SIG-M5 (cell line): ENCODE results near the gene SMIM20.
A peak's percentile ranks its signal among the peaks of the same experiment; 100 is the strongest.
"Not testable (repeated sequence)": the region's sequence is repeated elsewhere in the genome, so short reads cannot be mapped to it uniquely, and the experiment has no call there.

Source experiments
- DNase-seq: peaks from one replicate; lab custom pipeline; 2025; lab: John Stamatoyannopoulos, UW

Gene SMIM20

GRCh38 chr4:25913851-25914669 is at the start of gene SMIM20:
Gene SMIM20 (plus strand): TSS chr4:25914220. CDS start chr4:25914314, 94 bp downstream.
- peak; percentile 16 for DNase-seq

GRCh38 chr4:25865586-25865985 is 48.4 kb upstream of the SMIM20 start:
- DNase-seq, result no peak

- DNase-seq, result not testable (repeated sequence)
These were observed 47.6 kb upstream of the SMIM20 start for GRCh38 chr4:25866401-25866800.

GRCh38 chr4:25867781-25868294 is 46.2 kb upstream of the SMIM20 start:
- no peak for DNase-seq

DNA sequence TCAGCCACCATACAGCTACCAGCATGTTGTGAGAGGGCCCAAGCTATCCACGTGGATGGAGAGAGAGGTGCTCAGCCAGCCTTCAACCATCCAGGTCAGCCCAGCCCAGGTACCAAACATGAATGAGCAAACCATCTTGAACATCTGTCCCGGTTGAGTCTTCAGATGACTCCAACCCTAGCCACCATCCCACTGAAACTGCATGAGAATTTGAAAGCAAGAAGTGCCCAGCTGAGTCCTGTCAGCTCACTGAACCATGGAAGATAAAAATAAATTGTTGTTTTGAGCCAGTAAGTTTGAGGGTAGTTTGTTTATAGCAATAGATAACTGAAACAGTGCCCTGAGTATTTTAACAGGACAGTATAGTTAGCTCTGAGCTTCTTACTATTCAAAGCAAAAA is 43.9 kb upstream of the SMIM20 start:
- DNase-seq, result no peak

DNA sequence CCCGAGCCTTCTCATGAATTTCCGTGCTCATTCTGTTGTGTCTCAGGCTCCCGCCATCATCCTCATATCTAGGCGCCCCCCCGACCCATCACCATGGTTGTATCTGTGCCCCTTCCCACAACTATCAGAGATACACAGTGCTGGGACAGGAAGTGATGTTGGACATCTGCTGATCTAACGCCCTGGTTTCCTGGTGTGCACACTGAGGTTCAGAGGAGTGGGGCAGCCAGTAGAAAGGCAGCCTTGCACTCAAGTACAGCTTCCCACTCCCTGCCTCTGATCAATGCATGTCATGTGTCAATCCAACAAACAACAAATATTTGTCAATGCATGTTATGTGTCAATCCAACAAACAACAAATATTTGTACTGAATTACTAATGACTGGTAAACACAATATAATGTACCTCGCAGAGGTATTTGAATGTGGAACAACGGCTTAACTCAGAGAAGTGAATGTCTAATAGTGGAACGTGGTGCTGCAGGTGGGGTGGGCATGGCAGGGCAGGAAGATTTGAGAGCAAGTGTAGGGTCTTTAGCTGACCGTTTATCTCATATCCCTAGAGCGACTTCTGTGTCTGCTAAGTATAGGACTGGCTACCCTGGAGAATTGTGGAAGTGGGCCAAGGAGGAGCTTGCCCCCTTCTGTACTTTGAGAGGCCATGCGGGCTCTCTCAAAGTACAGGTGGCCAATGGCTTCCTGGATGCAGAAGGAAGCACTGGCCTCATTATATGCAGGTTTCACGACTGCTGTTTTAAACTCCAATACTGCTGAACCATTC is 41.0 kb upstream of the SMIM20 start:
- DNase-seq, result no peak

- DNase-seq, result no peak
These were observed 40.3 kb upstream of the SMIM20 start for GRCh38 chr4:25873632-25874129.

- DNase-seq, result no peak
These were observed 39.4 kb upstream of the SMIM20 start for GRCh38 chr4:25874655-25875054.

DNA sequence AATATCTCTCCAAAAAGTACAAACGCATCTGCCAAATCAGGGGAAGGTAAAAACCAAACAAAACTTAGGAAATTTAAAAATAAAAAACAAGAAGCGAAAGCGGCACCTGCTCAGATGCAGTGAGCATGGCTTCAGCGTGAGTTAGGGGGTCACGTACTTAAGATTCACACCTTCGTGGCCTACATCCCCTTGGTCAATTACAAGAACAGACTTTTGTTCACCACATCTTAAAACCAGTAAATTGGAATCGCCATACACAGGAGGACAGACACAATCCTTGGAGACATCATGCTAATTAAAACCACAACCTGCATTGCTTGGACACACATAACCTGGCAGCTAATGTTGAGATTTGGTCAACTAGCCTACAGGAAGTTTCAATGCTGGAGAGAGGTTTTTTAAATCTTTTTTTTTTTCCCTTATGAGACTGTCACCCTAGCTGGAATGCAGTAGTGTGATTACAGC is 38.7 kb upstream of the SMIM20 start:
- no peak for DNase-seq

GRCh38 chr4:25878676-25879075 is 35.3 kb upstream of the SMIM20 start:
- DNase-seq, result no peak

DNA sequence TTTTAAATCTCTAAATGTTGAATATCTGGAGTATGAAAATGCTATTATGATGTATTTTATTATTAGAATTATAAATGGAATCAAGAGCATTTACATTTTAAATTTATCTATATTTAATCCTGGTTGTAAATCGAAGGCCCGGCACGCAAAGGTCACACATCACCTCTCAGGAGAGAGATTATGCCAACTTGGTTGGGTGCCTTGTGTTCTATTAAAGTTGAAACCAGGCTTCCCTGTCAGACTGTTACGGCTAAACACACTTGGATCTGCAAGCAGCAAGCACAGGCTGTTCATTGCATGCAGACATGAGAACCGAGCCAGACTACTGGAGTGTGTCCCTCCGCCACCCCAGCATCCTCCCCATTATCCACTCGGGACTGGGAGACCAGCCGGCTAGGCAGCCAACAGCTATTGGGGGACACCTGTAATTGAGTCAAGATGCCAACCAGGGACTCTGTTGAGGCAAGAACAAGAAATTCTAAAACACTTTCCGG is 34.9 kb upstream of the SMIM20 start:
- DNase-seq, result no peak

DNA sequence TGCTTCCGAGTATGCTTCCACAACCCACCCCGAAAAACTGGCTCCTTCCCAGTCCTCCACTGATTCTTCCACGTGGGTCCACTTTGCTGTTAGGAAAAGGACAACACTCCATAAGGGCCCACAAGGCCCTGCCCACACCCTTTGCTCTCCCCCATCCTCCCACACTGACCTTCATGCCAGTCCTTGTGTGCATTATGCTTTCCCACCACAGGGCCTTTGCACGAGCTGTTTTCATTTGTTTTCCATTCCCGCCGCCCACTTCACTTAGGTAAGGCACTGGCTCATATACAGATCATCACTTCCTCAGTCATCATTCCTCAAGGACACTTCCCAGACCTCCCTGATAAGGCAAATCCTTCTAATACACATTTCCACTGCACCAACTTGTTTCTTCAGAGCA is 34.4 kb upstream of the SMIM20 start:
- no peak for DNase-seq

GRCh38 chr4:25879991-25880651 is 33.9 kb upstream of the SMIM20 start:
- peak; percentile 37 for DNase-seq

- peak; percentile 71 for DNase-seq
These were observed 32.8 kb upstream of the SMIM20 start for GRCh38 chr4:25881193-25881592.

DNA sequence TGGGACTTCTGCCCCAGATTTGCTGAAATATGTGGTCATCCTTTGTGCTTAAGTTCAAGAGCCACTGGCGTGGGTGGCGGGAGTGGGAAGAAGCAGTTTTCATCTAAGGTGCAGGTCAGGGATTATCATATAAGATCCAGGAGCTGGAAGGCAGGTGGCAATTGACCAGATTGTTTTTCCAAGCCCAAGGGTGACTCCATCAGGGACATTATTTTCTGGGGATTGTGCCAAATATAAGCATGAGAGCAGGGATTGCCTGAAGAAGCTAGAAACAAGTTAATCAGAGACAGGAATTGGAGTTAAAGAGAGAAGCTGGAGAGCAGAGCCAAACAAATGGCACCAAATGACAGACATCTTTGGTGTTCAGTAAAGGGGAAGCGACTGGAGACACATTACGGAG is 31.8 kb upstream of the SMIM20 start:
- no peak for DNase-seq

DNA sequence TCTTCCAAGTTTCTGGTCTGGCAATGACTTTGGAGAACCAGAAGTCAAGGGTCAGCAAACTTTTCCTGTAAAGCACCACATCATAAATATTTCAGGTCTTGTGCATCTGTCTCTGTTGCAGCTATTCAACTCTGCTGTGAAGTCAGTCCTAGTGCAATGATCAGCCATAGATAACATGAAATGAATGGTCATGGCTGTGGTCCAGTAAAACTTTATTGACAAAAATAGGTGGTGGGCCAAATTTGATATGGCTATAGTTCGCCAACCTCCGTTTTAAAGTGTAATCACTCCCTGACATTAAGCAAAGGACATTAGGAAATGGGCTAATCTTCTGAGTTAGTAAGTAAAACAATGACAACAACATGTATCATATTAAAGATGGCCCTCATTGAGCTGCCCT is 30.5 kb upstream of the SMIM20 start:
- DNase-seq, result no peak

GRCh38 chr4:25884031-25884782 is 29.8 kb upstream of the SMIM20 start:
- no peak for DNase-seq

DNA sequence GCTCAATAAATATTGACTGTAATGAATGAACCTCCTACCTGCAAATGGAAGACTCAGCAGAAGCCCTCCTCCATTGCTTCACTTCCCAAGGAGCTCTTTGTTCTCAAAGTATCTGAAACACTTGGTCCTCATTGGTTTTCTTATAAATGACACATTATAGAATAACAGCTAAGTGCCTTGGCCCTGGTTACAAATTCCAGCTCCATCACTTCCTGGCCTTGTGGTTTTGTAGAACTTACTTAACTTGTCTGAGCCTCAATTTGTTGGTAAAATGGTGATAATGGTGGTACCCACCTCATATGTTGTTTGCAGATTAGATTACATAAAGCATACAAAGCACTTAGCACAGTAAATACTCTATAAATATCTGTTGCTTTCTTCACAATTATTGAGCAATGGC is 25.2 kb upstream of the SMIM20 start:
- DNase-seq, result no peak

- no peak for DNase-seq
These were observed 24.2 kb upstream of the SMIM20 start for GRCh38 chr4:25889589-25890503.
